H9 (cell line): Measurements from ENCODE around the gene TDRD3. TPM values are rescaled to one million over a fixed set of nuclear protein-coding genes. Genes with fewer than 3 reads are reported as not detected.

Source experiments
- DNase-seq: peaks from one replicate; pipeline ENCODE4 v3.0.0-alpha.2; 2017
- H2AFZ ChIP-seq: one replicate; pipeline ENCODE4 v1.6.1; 2013; ENCODE audit warnings: mild to moderate bottlenecking, low read length, control low read depth, moderate library complexity
- H2AK5ac ChIP-seq: 2 replicates; pipeline ENCODE4 v1.6.1; 2013; ENCODE audit warnings: low read length, control low read depth, mixed read lengths; ENCODE audit not compliant: insufficient read length
- H2BK120ac ChIP-seq: one replicate; pipeline ENCODE4 v1.6.1; 2013; ENCODE audit warnings: low read depth, mild to moderate bottlenecking, low read length, control low read depth, inconsistent platforms; ENCODE audit not compliant: poor library complexity, severe bottlenecking
- H2BK12ac ChIP-seq: 2 replicates; pipeline ENCODE4 v1.6.1; 2013; ENCODE audit warnings: low read length, control low read depth, mixed read lengths, low read depth; ENCODE audit not compliant: insufficient read length
- H2BK15ac ChIP-seq: 2 replicates; pipeline ENCODE4 v1.6.1; 2013; ENCODE audit warnings: low read depth, low read length, control low read depth
- H2BK20ac ChIP-seq: one replicate; pipeline ENCODE4 v1.6.1; 2013; ENCODE audit warnings: low read depth, mild to moderate bottlenecking, low read length, control low read depth, inconsistent platforms; ENCODE audit not compliant: poor library complexity, severe bottlenecking
- H2BK5ac ChIP-seq: 2 replicates; pipeline ENCODE4 v1.6.1; 2013; ENCODE audit warnings: low read length, control low read depth, mixed read lengths; ENCODE audit not compliant: insufficient read length
- H3K14ac ChIP-seq: 2 replicates; pipeline ENCODE4 v1.6.1; 2013; ENCODE audit warnings: low read length, control low read depth; ENCODE audit not compliant: insufficient read depth
- H3K18ac ChIP-seq: 2 replicates; pipeline ENCODE4 v1.6.1; 2013; ENCODE audit warnings: low read depth, mild to moderate bottlenecking, mixed read lengths, low read length, control low read depth; ENCODE audit not compliant: insufficient read length
- H3K23ac ChIP-seq: 2 replicates; pipeline ENCODE4 v1.6.1; 2013; ENCODE audit warnings: low read length, control low read depth, mixed read lengths, low read depth; ENCODE audit not compliant: insufficient read length
- H3K23me2 ChIP-seq: 2 replicates; pipeline ENCODE4 v1.6.1; 2013; ENCODE audit warnings: low read depth, mild to moderate bottlenecking, mixed read lengths, low read length, control low read depth; ENCODE audit not compliant: insufficient read length, poor library complexity, severe bottlenecking
- H3K27ac ChIP-seq: 2 replicates; pipeline ENCODE4 v1.5.1; 2013; ENCODE audit warnings: low read length, control low read depth, mixed read lengths, low read depth; ENCODE audit not compliant: insufficient read length
- H3K27me3 ChIP-seq: 2 replicates; pipeline ENCODE4 v1.6.1; 2013; ENCODE audit warnings: low read length, control low read depth, inconsistent platforms; ENCODE audit not compliant: insufficient read depth
- H3K4ac ChIP-seq: 2 replicates; pipeline ENCODE4 v1.6.1; 2013; ENCODE audit warnings: low read depth, mild to moderate bottlenecking, control low read depth, inconsistent platforms, low read length, moderate library complexity
- H3K4me1 ChIP-seq: 2 replicates; pipeline ENCODE4 v1.6.1; 2013; ENCODE audit warnings: low read length, control low read depth, inconsistent platforms; ENCODE audit not compliant: insufficient read depth
- H3K4me2 ChIP-seq: 2 replicates; pipeline ENCODE4 v1.6.1; 2013; ENCODE audit warnings: low read length, control low read depth, mixed read lengths; ENCODE audit not compliant: insufficient read length, insufficient read depth
- H3K56ac ChIP-seq: 2 replicates; pipeline ENCODE4 v1.6.1; 2013; ENCODE audit warnings: low read depth, mild to moderate bottlenecking, mixed read lengths, low read length, control low read depth; ENCODE audit not compliant: insufficient read length
- H3K79me1 ChIP-seq: 2 replicates; pipeline ENCODE4 v1.6.1; 2013; ENCODE audit warnings: low read depth, mild to moderate bottlenecking, moderate library complexity, low read length, control low read depth, inconsistent platforms; ENCODE audit not compliant: insufficient read depth, poor library complexity, severe bottlenecking
- H3K79me2 ChIP-seq: 2 replicates; pipeline ENCODE4 v1.6.1; 2013; ENCODE audit warnings: low read length, control low read depth, inconsistent platforms; ENCODE audit not compliant: insufficient read depth
- H3K9ac ChIP-seq: 2 replicates; pipeline ENCODE4 v1.6.1; 2013; ENCODE audit warnings: low read length, control low read depth, mixed read lengths; ENCODE audit not compliant: insufficient read length; ENCODE audit errors: extremely low read depth
- H3K9me3 ChIP-seq: one replicate; pipeline ENCODE4 v1.6.1; 2013; ENCODE audit warnings: low read depth, low read length, inconsistent platforms; ENCODE audit not compliant: control insufficient read depth
- H3T11ph ChIP-seq: one replicate; pipeline ENCODE4 v1.6.1; 2013; ENCODE audit warnings: mild to moderate bottlenecking, low read length, control low read depth, inconsistent platforms
- H4K20me1 ChIP-seq: one replicate; pipeline ENCODE4 v1.6.1; 2013; ENCODE audit not compliant: control insufficient read depth, insufficient read length, insufficient read depth
- H4K5ac ChIP-seq: 2 replicates; pipeline ENCODE4 v1.6.1; 2013; ENCODE audit warnings: low read depth, mild to moderate bottlenecking, mixed read lengths, low read length, control low read depth; ENCODE audit not compliant: insufficient read length
- H4K8ac ChIP-seq: replicated peaks from 2 replicates; pipeline ENCODE4 v1.6.1; 2013; ENCODE audit warnings: low read length, control low read depth, mixed read lengths, low read depth; ENCODE audit not compliant: insufficient read length
- H4K91ac ChIP-seq: 2 replicates; pipeline ENCODE4 v1.6.1; 2013; ENCODE audit warnings: low read depth, mild to moderate bottlenecking, moderate library complexity, mixed read lengths, low read length, control low read depth; ENCODE audit not compliant: insufficient read length
- H3K27ac Mint-ChIP-seq, 3 experiments: 2 replicates in 2 of 3; 3 replicates in 1 of 3; pipeline ENCODE4 v1.8.0; 2020 to 2021; ENCODE audit warnings: mixed read lengths in 3 of 3, mild to moderate bottlenecking in 1 of 3, moderate library complexity in 1 of 3
- H3K27me3 Mint-ChIP-seq: 2 replicates; pipeline ENCODE4 v1.8.0; 2021; ENCODE audit warnings: low read depth, mild to moderate bottlenecking, moderate library complexity, mixed read lengths
- H3K36me3 Mint-ChIP-seq, 3 experiments: 2 replicates in 2 of 3; 3 replicates in 1 of 3; pipeline ENCODE4 v1.8.0; 2020 to 2021; ENCODE audit warnings: low read depth in 3 of 3, mixed read lengths in 3 of 3; ENCODE audit not compliant: insufficient read depth in 1 of 3
- H3K4me1 Mint-ChIP-seq, 2 experiments: 2 replicates each; pipeline ENCODE4 v1.8.0; 2020; ENCODE audit warnings: mixed read lengths in 2 of 2
- H3K4me3 Mint-ChIP-seq, 2 experiments: 2 replicates in 1 of 2; 3 replicates in 1 of 2; pipeline ENCODE4 v1.8.0; 2020 to 2021; ENCODE audit warnings: mild to moderate bottlenecking in 2 of 2, mixed read lengths in 2 of 2, moderate library complexity in 1 of 2
- H3K9me3 Mint-ChIP-seq, 2 experiments: 2 replicates in 1 of 2; 3 replicates in 1 of 2; pipeline ENCODE4 v1.8.0; 2020; ENCODE audit warnings: mild to moderate bottlenecking in 2 of 2, mixed read lengths in 2 of 2, moderate library complexity in 1 of 2
- CTCF ChIP-seq: fragments of 200-600 bp; sonication (generic); conservative IDR thresholded peaks from 3 replicates; pipeline ENCODE4 v1.8.0; 2021; ENCODE audit warnings: antibody characterized with exemption, mild to moderate bottlenecking
- total RNA-seq: library from RNA; stranded (reverse); gene quantifications from 2 replicates; pipeline ENCODE4 v1.2.1, GENCODE V29; 2021

TDRD3 gene
- total RNA-seq, 1 experiment from 2014 or later = 16.1 TPM

GRCh38 chr13:60479273-60479672 is 82.3 kb downstream of the TDRD3 start:
- Histone ChIP-seq H3K18ac (no peak overlapping the region), H3T11ph (no peak overlapping the region), H4K91ac (no peak overlapping the region), H2AK5ac (no peak overlapping the region), H3K56ac (no peak overlapping the region), H3K23me2 (no peaks in the 10 kb centered on the region), H2BK120ac (no peak overlapping the region), H3K27ac (no peak overlapping the region), H2BK20ac (no peak overlapping the region), H4K5ac (no peak overlapping the region), H3K79me1 (no peaks in the 10 kb centered on the region), H2BK5ac (no peak overlapping the region), H3K4ac (no peak overlapping the region), H4K20me1 (no peaks in the 10 kb centered on the region), H3K9ac (no peak overlapping the region), H2BK15ac (no peak overlapping the region), H3K4me2 (no peak overlapping the region), H4K8ac (no peak overlapping the region), H3K4me1 (no peaks in the 10 kb centered on the region), H3K14ac (no peak overlapping the region), H3K9me3 (no peaks in the 10 kb centered on the region), H3K23ac (no peak overlapping the region), H3K79me2 (no peaks in the 10 kb centered on the region), H3K27me3 (no peaks in the 10 kb centered on the region), H2AFZ (no peak overlapping the region), H2BK12ac (no peak overlapping the region)
- no peak for TF ChIP-seq CTCF
- peaks cover 20 to 43% of the 10 kb centered on the region in 2 experiments for H3K9me3 Mint-ChIP-seq
- H3K27ac Mint-ChIP-seq = no peak overlapping the region
- no peaks in the 10 kb centered on the region; the same call in 1 of the 2 replicates for H3K27me3 Mint-ChIP-seq
- DNase-seq = no peak
- no peak overlapping the region for H3K4me3 Mint-ChIP-seq
- peaks cover 1 to 17% of the 10 kb centered on the region in 2 experiments; a peak in 2 of 4 replicates for H3K4me1 Mint-ChIP-seq
- H3K36me3 Mint-ChIP-seq = peaks cover 24 to 66% (median 51%) of the 10 kb centered on the region in 3 experiments
